Kidney epithelial cell (primary cell): ENCODE measurements around the gene DPH2. TPM values are rescaled to one million over a fixed set of nuclear protein-coding genes. Genes with fewer than 3 reads are reported as not detected.

Source experiments
- DNase-seq: peaks from one replicate; pipeline ENCODE4 v3.0.0-alpha.2; 2010; ENCODE audit warnings: low read depth
- H3K27me3 ChIP-seq: 2 replicates; pipeline ENCODE4 v1.6.0; 2011; ENCODE audit warnings: low read length; ENCODE audit not compliant: control insufficient read depth, insufficient read depth
- H3K36me3 ChIP-seq: 2 replicates; pipeline ENCODE4 v1.5.1; 2011; ENCODE audit warnings: low read length; ENCODE audit not compliant: control insufficient read depth, insufficient read depth
- H3K4me3 ChIP-seq: 2 replicates; pipeline ENCODE4 v1.5.1; 2011; ENCODE audit warnings: low read depth, mild to moderate bottlenecking, control low read depth, low read length
- total RNA-seq: library from RNA; depleted of rRNA; stranded (reverse); fragments of >200 nt; gene quantifications from 2 replicates; pipeline ENCODE4 v1.2.3, GENCODE V29; 2015
- TF ChIP-seq, protein P1 (sequence below): IDR thresholded peaks from 2 replicates; pipeline ENCODE4 v1.5.1; 2011; ENCODE audit warnings: mild to moderate bottlenecking, moderate library complexity, low read length, control low read depth, inconsistent platforms; ENCODE audit not compliant: insufficient read depth, poor library complexity, severe bottlenecking

Gene DPH2
- total RNA-seq, 1 donor from 2014 or later = 45.8 TPM

DNA sequence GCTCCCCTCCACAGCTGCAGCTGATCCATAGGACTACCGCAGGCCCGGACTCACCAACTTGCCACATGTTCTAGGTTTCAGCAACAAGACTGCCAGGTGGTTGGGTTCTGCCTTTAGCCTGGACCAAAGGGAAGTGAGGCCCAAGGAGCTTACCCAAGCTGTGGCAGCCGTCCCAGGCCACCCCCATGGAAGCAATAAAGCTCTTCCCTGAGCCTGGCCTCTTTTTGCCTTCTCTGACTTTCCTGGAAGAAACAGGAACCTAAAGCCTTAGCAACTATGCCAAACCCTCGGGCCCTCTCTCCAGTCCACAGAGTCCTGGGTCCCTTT, 38.9 kb upstream of the DPH2 start:
- no peak for DNase-seq
- H3K27me3 ChIP-seq = no peaks in the 10 kb centered on the region
- TF ChIP-seq, protein P1, sequence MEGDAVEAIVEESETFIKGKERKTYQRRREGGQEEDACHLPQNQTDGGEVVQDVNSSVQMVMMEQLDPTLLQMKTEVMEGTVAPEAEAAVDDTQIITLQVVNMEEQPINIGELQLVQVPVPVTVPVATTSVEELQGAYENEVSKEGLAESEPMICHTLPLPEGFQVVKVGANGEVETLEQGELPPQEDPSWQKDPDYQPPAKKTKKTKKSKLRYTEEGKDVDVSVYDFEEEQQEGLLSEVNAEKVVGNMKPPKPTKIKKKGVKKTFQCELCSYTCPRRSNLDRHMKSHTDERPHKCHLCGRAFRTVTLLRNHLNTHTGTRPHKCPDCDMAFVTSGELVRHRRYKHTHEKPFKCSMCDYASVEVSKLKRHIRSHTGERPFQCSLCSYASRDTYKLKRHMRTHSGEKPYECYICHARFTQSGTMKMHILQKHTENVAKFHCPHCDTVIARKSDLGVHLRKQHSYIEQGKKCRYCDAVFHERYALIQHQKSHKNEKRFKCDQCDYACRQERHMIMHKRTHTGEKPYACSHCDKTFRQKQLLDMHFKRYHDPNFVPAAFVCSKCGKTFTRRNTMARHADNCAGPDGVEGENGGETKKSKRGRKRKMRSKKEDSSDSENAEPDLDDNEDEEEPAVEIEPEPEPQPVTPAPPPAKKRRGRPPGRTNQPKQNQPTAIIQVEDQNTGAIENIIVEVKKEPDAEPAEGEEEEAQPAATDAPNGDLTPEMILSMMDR = no peak
- peaks cover 3% of the 10 kb centered on the region for H3K36me3 ChIP-seq
- no peak overlapping the region for H3K4me3 ChIP-seq

DNA sequence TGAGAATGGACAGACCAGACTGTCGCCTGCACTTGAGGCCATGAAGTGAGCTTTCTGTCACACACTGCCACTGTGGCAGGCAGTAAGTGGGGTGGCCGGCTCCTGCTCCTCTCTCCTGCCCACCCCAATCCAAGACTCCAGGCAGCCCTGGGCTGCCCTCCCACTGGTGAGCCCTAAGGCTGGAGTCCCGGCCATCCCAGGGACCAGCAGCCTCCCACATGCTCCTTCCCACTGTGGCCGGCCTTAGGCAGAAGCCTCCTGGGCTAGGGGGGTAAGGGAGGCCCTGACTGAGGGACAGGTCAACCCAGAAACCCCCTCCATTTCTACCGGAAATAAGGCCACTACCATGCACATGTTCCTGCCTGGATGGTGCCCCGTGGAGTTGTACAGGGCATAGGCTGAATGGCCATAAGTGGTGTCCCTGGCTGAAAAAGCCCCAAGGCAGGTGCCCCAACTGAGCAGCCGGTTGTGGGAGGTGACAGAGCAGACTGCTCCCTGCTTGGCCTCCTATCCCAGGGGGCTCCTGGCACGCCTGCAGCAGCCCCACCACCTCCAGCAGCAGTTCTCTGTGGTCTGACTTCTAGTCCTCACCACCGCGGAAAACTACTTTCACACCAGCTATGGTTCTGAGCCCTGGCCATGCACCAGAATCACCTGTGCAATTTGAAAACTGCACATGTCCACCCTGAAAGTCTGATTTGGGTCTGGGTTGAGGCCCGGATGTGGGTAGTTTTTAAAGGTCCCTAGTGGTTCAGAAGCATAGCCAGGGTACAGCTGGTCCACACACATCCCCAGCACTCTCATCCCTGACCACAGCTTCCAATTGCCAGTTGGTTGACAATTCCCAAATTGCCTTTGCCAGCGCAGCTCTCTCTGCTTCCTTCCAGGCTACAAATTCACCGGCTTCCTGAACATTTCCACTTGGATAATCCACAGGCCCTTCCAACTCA, 37.8 kb upstream of the DPH2 start:
- H3K27me3 ChIP-seq = no peaks in the 10 kb centered on the region
- H3K4me3 ChIP-seq = no peak overlapping the region
- DNase-seq = no peak
- TF ChIP-seq, protein P1 = no peak
- peaks cover 3% of the 10 kb centered on the region for H3K36me3 ChIP-seq

DNA sequence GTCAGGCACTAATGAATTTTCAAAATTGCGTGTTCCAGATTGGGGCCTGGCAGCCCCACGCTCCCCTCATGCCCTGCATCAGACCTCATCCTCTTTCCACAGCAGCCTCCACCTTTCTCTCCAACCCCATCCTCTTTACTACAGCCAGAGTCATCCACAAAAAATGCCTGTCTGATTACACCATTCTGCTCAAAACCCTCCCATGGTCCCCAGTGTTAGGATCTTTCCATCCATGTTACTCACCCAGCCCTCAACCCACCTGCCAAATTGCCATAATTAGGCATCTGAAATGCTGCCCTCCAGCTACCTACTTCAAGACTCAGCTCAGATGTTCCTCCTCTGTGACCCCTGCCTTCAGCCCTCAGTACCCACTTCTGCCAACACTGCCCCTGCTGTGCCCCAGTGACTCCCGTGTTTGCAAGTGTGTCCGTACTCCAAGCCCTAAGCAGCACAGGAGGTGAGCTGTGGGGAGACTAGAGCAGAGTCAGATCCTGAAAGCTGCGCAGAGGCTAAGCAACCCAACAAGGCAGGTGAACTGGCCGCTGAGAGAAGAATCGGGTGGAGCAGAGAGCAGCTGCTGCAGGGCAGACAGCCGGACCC, 36.9 kb upstream of the DPH2 start:
- peak overlapping the region; percentile 48 for H3K4me3 ChIP-seq
- TF ChIP-seq, protein P1 = no peak
- H3K27me3 ChIP-seq = no peaks in the 10 kb centered on the region
- H3K36me3 ChIP-seq = peaks cover 3% of the 10 kb centered on the region
- no peak for DNase-seq

GRCh38 chr1:43933386-43934100, 36.3 kb upstream of the DPH2 start, which contains the start of gene ARTN:
Gene ARTN, plus strand, starts transcription at chr1:43933801. Its CDS starts 1,856 bp downstream, at chr1:43935657.
- H3K27me3 ChIP-seq = no peaks in the 10 kb centered on the region
- DNase-seq = no peak
- peak within 1 kb of the TSS; percentile 48 for H3K4me3 ChIP-seq
- TF ChIP-seq, protein P1 = no peak
- H3K36me3 ChIP-seq = peaks cover 3% of the 10 kb centered on the region

DNA sequence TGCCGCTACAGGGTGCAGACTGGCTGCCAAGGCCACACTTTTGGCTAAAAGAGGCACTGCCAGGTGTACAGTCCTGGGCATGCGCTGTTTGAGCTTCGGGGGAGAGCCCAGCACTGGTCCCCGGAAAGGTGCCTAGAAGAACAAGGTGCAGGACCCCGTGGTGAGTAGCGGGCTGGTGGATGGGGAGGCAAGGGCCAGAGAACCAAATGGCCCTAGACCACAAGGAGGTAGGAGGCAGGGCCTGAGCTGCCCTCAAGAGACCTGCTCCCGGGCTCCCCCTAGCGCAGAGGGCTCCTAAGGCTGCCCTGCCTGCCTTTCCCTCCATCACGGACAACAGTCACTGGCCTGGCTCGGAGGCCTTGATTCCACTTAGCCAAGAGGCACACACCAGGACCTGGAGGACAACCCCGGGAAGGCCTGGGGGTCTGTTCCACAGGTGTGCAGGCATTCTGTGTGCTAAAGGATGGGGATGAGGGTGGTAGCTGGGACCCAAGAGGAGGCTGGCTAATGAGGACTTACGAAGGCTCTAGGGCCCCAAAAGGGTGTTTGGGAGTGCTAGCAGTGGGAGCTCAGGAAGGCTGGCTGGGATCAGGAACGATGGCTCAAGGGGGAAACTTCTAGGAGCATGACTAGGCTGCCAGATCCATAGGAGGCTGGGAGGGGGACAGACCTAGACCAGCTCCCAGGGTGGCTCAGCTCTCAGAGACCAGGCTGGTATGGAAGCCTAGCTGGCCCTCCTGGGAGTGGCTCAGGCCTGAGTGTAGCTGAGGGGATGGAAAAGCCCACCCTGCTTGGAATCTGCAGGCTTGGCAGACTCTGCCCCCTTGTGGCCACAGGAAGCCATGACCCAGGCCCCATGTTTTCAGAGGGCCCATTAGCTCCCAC, 35.5 kb upstream of the DPH2 start:
- H3K36me3 ChIP-seq = peaks cover 3% of the 10 kb centered on the region
- H3K4me3 ChIP-seq = no peak overlapping the region
- DNase-seq = no peak
- TF ChIP-seq, protein P1 = peak; percentile 92
- no peaks in the 10 kb centered on the region for H3K27me3 ChIP-seq
